Mesenchymal stem cell (in vitro differentiated cells and primary cell): Measurements from ENCODE around the gene EPHX1.
"Not testable (repeated sequence)": the region's sequence is repeated elsewhere in the genome, so short reads cannot be mapped to it uniquely, and the experiment has no call there.

Experiments used
- DNase-seq: peaks from one replicate; pipeline ENCODE4 v3.0.0-alpha.2; 2013
- H2AFZ ChIP-seq: one replicate; pipeline ENCODE4 v1.6.1; 2013; ENCODE audit warnings: low read depth, mild to moderate bottlenecking, control low read depth, inconsistent platforms, low read length, moderate library complexity
- H2AK5ac ChIP-seq: 2 replicates; pipeline ENCODE4 v1.6.1; 2013; ENCODE audit warnings: low read length, moderate library complexity, mild to moderate bottlenecking, inconsistent platforms; ENCODE audit not compliant: severe bottlenecking
- H2BK120ac ChIP-seq: one replicate; pipeline ENCODE4 v1.6.1; 2013; ENCODE audit warnings: low read depth, mild to moderate bottlenecking, inconsistent platforms, low read length, moderate library complexity
- H2BK12ac ChIP-seq, 2 experiments: one replicate each; pipeline ENCODE4 v1.6.1; 2013; ENCODE audit warnings: inconsistent platforms in 2 of 2, low read length in 2 of 2, mild to moderate bottlenecking in 2 of 2, moderate library complexity in 2 of 2, control low read depth in 1 of 2
- H2BK15ac ChIP-seq: one replicate; pipeline ENCODE4 v1.6.1; 2013; ENCODE audit warnings: mild to moderate bottlenecking, low read depth, inconsistent platforms; ENCODE audit not compliant: poor library complexity, severe bottlenecking
- H2BK5ac ChIP-seq: 2 replicates; pipeline ENCODE4 v1.6.1; 2013; ENCODE audit warnings: low read depth, mild to moderate bottlenecking, low read length, control low read depth, inconsistent platforms; ENCODE audit not compliant: poor library complexity, severe bottlenecking
- H3K14ac ChIP-seq, 2 experiments: one replicate each; pipeline ENCODE4 v1.6.1; 2013; ENCODE audit warnings: inconsistent platforms in 2 of 2, low read length in 2 of 2, control low read depth in 1 of 2, mild to moderate bottlenecking in 1 of 2, moderate library complexity in 1 of 2
- H3K18ac ChIP-seq, 2 experiments: one replicate each; pipeline ENCODE4 v1.6.1; 2013; ENCODE audit warnings: inconsistent platforms in 2 of 2, low read length in 2 of 2, control low read depth in 1 of 2, low read depth in 1 of 2, mild to moderate bottlenecking in 1 of 2
- H3K23ac ChIP-seq, 2 experiments: one replicate each; pipeline ENCODE4 v1.6.1; 2013; ENCODE audit warnings: inconsistent platforms in 2 of 2, low read length in 2 of 2, mild to moderate bottlenecking in 2 of 2, moderate library complexity in 2 of 2, control low read depth in 1 of 2
- H3K27ac ChIP-seq: 2 replicates; pipeline ENCODE4 v1.5.1; 2013; ENCODE audit warnings: mild to moderate bottlenecking, moderate library complexity, low read length, control low read depth, inconsistent platforms; ENCODE audit not compliant: poor library complexity, severe bottlenecking
- H3K27me3 ChIP-seq, 2 experiments: 2 replicates each; pipeline versions ENCODE4 v1.6.1 to v1.7.0; 2013; ENCODE audit warnings: low read length in 2 of 2, mild to moderate bottlenecking in 2 of 2, moderate library complexity in 2 of 2, control low read depth in 1 of 2, inconsistent platforms in 1 of 2; ENCODE audit not compliant: control insufficient read depth in 1 of 2, insufficient read depth in 1 of 2
- H3K36me3 ChIP-seq, 2 experiments: 2 replicates each; pipeline versions ENCODE4 v1.6.1 to v1.7.0; 2013; ENCODE audit warnings: low read length in 2 of 2, control low read depth in 1 of 2, inconsistent platforms in 1 of 2, low read depth in 1 of 2, mild to moderate bottlenecking in 1 of 2; ENCODE audit not compliant: insufficient read depth in 2 of 2, control insufficient read depth in 1 of 2
- H3K4ac ChIP-seq, 2 experiments: one replicate each; pipeline ENCODE4 v1.6.1; 2013; ENCODE audit warnings: inconsistent platforms in 2 of 2, low read length in 2 of 2, mild to moderate bottlenecking in 2 of 2, moderate library complexity in 2 of 2, control low read depth in 1 of 2, low read depth in 1 of 2
- H3K4me1 ChIP-seq: 2 replicates; pipeline ENCODE4 v1.6.1; 2013; ENCODE audit warnings: low read depth, low read length, control low read depth; ENCODE audit not compliant: control insufficient read depth, insufficient read depth
- H3K4me2 ChIP-seq: 2 replicates; pipeline ENCODE4 v1.6.1; 2013; ENCODE audit warnings: low read length, mild to moderate bottlenecking, inconsistent platforms; ENCODE audit not compliant: poor library complexity, severe bottlenecking
- H3K4me3 ChIP-seq, 2 experiments: 2 replicates each; pipeline versions ENCODE4 v1.5.1 to v1.7.0; 2013; ENCODE audit warnings: low read length in 2 of 2, mild to moderate bottlenecking in 2 of 2, control low read depth in 1 of 2, low read depth in 1 of 2; ENCODE audit not compliant: insufficient read depth in 1 of 2
- H3K79me1 ChIP-seq: replicated peaks from 2 replicates; pipeline ENCODE4 v1.6.1; 2013; ENCODE audit warnings: mild to moderate bottlenecking, control low read depth, low read length, inconsistent platforms; ENCODE audit not compliant: poor library complexity, severe bottlenecking
- H3K9ac ChIP-seq: 2 replicates; pipeline ENCODE4 v1.7.0; 2013; ENCODE audit warnings: mild to moderate bottlenecking, low read length, moderate library complexity
- H3K9me3 ChIP-seq: 2 replicates; pipeline ENCODE4 v1.7.0; 2013; ENCODE audit warnings: mild to moderate bottlenecking, low read length; ENCODE audit not compliant: control insufficient read depth
- H4K8ac ChIP-seq: one replicate; pipeline ENCODE4 v1.6.1; 2013; ENCODE audit warnings: inconsistent platforms, mild to moderate bottlenecking, low read length, moderate library complexity
- H4K91ac ChIP-seq: one replicate; pipeline ENCODE4 v1.6.1; 2013; ENCODE audit warnings: mild to moderate bottlenecking, low read length, inconsistent platforms
- WGBS: methylation state at CpG from one replicate; pipeline ENCODE4 v1.1.7; 2013; ENCODE audit warnings: mixed read lengths; 5-methylcytosine and 5-hydroxymethylcytosine counted together

EPHX1 gene

GRCh38 chr1:225886159-225887029 lies 76.5 kb downstream of the EPHX1 start:
- no peak overlapping the region for H3K4ac ChIP-seq
- WGBS, result 92% methylated on average over 17 of the region's 19 CpGs

GRCh38 chr1:225887030-225887314 lies 77.0 kb downstream of the EPHX1 start:
- Histone ChIP-seq H3K14ac (no peak overlapping the region), H3K4me3 (no peak overlapping the region), H2AFZ (no peak overlapping the region), H2BK15ac (no peak overlapping the region), H2BK5ac (no peak overlapping the region), H2BK12ac (no peak overlapping the region), H3K4ac (no peak overlapping the region), H2AK5ac (no peak overlapping the region), H3K36me3 (no peaks in the 10 kb centered on the region), H3K4me2 (no peak overlapping the region), H3K79me1 (peaks cover 5% of the 10 kb centered on the region), H3K9me3 (no peaks in the 10 kb centered on the region), H3K4me1 (peaks cover 6% of the 10 kb centered on the region), H3K27ac (no peak overlapping the region), H3K27me3 (no peaks in the 10 kb centered on the region), H3K9ac (no peak overlapping the region), H2BK120ac (no peak overlapping the region), H4K8ac (no peak overlapping the region), H3K23ac (no peak overlapping the region), H4K91ac (no peak overlapping the region), H3K18ac (no peak overlapping the region)
- WGBS, result 88% methylated on average over 7 of the region's 7 CpGs
- no peak for DNase-seq

More at GRCh38 chr1:225886159-225887029, 76.5 kb downstream of the EPHX1 start:
- Histone ChIP-seq H3K36me3 (no peaks in the 10 kb centered on the region), H3K23ac (no peak overlapping the region), H2AK5ac (no peak overlapping the region), H2BK12ac (no peak overlapping the region), H2BK5ac (no peak overlapping the region), H2BK120ac (no peak overlapping the region), H3K4me2 (no peak overlapping the region), H3K4me1 (peaks cover 8% of the 10 kb centered on the region), H3K18ac (no peak overlapping the region), H3K27ac (no peak overlapping the region), H3K9ac (no peak overlapping the region), H3K14ac (no peak overlapping the region), H2BK15ac (no peak overlapping the region), H2AFZ (no peak overlapping the region), H3K4me3 (no peak overlapping the region), H3K27me3 (no peaks in the 10 kb centered on the region), H4K91ac (no peak overlapping the region), H3K9me3 (no peaks in the 10 kb centered on the region), H3K79me1 (peaks cover 8% of the 10 kb centered on the region), H4K8ac (no peak overlapping the region)
- no peak for DNase-seq

GRCh38 chr1:225887554-225888288 lies 77.8 kb downstream of the EPHX1 start:
- not testable (repeated sequence) for H4K91ac ChIP-seq, H3K4me2 ChIP-seq, H3K27me3 ChIP-seq, H2BK120ac ChIP-seq, H3K14ac ChIP-seq, H3K4ac ChIP-seq, H2BK5ac ChIP-seq, H2BK15ac ChIP-seq, H3K27ac ChIP-seq, H2AFZ ChIP-seq, H3K4me3 ChIP-seq, H3K9me3 ChIP-seq, H3K18ac ChIP-seq, H3K9ac ChIP-seq, H4K8ac ChIP-seq, DNase-seq, H3K4me1 ChIP-seq, H3K36me3 ChIP-seq, H2BK12ac ChIP-seq, H3K79me1 ChIP-seq, H2AK5ac ChIP-seq
- H3K23ac ChIP-seq, result peak overlapping the region in 1 of 2 experiments; percentile 56
- WGBS, result 23% methylated on average over 28 of the region's 56 CpGs

GRCh38 chr1:225888289-225888897 lies 78.5 kb downstream of the EPHX1 start:
- Histone ChIP-seq H3K14ac (no peak overlapping the region), H2BK12ac (no peak overlapping the region), H3K9me3 (no peaks in the 10 kb centered on the region), H3K4me2 (no peak overlapping the region), H2BK15ac (no peak overlapping the region), H2BK5ac (no peak overlapping the region), H3K36me3 (no peaks in the 10 kb centered on the region), H3K27ac (no peak overlapping the region), H3K9ac (no peak overlapping the region), H3K27me3 (no peaks in the 10 kb centered on the region), H4K8ac (no peak overlapping the region), H2AK5ac (no peak overlapping the region), H2AFZ (no peak overlapping the region), H3K79me1 (peaks cover 2% of the 10 kb centered on the region), H4K91ac (no peak overlapping the region), H3K18ac (no peak overlapping the region), H3K23ac (peak overlapping the region in 1 of 2 experiments; percentile 56), H3K4me1 (peaks cover 3% of the 10 kb centered on the region), H3K4ac (no peak overlapping the region), H2BK120ac (no peak overlapping the region), H3K4me3 (no peak overlapping the region)
- 74% methylated on average over 17 of the region's 18 CpGs for WGBS
- DNase-seq, result no peak
